Neural progenitor cell (in vitro differentiated cells): ENCODE data around the gene ARL3.

ENCODE experiments used
- CTCF ChIP-seq: fragments of 200-600 bp; sonication (generic); IDR thresholded peaks from 2 replicates; pipeline ENCODE4 v1.5.1; 2017; ENCODE audit warnings: antibody characterized with exemption, mild to moderate bottlenecking
- EZH2 ChIP-seq: fragments of 200-600 bp; sonication (generic); IDR thresholded peaks from 2 replicates; pipeline ENCODE4 v1.6.1; 2017; ENCODE audit warnings: antibody characterized with exemption, mild to moderate bottlenecking, moderate library complexity
- EZH2phosphoT487 ChIP-seq: fragments of 200-600 bp; sonication (generic); IDR thresholded peaks from 2 replicates; pipeline ENCODE4 v1.6.1; 2017; ENCODE audit warnings: antibody characterized with exemption

- no peak for TF ChIP-seq CTCF
- no peak for TF ChIP-seq EZH2
- TF ChIP-seq EZH2phosphoT487: no peak
These were observed 71.4 kb downstream of the ARL3 start for GRCh38 chr10:102642736-102643335.
